ENCODE results near the gene DDA1. TPM values are rescaled to one million over a fixed set of nuclear protein-coding genes. Genes with fewer than 3 reads are reported as not detected.

DDA1 gene
- polyA plus RNA-seq, 2 of the 4 experiments (the other 2 are of a cell fraction): 35.5 to 53.5 TPM

DNA sequence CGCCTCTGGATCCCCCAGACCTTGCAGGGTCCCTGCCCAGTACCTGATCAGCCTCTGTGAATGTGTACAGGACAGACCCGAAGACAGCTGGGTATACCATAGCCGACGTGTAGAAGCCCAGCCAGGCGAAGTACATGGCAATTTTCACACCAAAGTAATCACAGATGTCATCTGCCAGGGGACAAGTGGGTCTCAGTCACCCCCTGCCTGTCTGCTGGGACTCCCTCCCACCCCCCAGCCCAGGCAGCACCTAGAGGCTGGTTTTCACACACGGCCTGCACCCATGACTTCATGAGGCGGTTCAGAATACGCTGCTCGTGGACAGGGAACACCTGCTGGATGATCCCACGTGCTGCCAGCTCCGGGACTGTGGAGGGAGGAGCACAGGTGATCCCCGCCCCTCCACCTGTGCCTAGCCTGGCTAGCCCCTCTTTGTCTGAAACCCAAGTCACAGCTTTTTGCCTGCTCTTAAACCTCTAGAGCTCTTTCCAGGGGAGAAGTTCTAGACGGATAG lies 21.7 kb downstream of the DDA1 start:
- ChIA-PET POLR2A (no interaction called here), CTCF (interaction anchor here (1.6 kb wide), 1 partner anchor 26 kb away, joined by 3 read pairs; the partner anchor contains the start of gene MRPL34)
- H3K4me3 ChIP-seq: no peak overlapping the region
- DNase-seq (ENCODE audit: low read depth in 1 of 2, low spot score in 1 of 2) (no peak), ATAC-seq (no peak), FAIRE-seq (no peak)
- H3K4me2 ChIP-seq: no peak overlapping the region
- WGBS (ENCODE audit: missing lambda C conversion rate): 83% methylated on average over 10 of the region's 13 CpGs
- H3K27ac ChIP-seq: no peak overlapping the region
- no peaks in the 10 kb centered on the region for H3K9me3 ChIP-seq
- TF ChIP-seq, protein P1, sequence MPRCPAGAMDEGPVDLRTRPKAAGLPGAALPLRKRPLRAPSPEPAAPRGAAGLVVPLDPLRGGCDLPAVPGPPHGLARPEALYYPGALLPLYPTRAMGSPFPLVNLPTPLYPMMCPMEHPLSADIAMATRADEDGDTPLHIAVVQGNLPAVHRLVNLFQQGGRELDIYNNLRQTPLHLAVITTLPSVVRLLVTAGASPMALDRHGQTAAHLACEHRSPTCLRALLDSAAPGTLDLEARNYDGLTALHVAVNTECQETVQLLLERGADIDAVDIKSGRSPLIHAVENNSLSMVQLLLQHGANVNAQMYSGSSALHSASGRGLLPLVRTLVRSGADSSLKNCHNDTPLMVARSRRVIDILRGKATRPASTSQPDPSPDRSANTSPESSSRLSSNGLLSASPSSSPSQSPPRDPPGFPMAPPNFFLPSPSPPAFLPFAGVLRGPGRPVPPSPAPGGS (IDR thresholded peaks at IDR 0.05): no peak
- TF ChIP-seq HEYL (CRISPR knock-in tag; IDR thresholded peaks at IDR 0.05): no peak
- TF ChIP-seq, protein P2, sequence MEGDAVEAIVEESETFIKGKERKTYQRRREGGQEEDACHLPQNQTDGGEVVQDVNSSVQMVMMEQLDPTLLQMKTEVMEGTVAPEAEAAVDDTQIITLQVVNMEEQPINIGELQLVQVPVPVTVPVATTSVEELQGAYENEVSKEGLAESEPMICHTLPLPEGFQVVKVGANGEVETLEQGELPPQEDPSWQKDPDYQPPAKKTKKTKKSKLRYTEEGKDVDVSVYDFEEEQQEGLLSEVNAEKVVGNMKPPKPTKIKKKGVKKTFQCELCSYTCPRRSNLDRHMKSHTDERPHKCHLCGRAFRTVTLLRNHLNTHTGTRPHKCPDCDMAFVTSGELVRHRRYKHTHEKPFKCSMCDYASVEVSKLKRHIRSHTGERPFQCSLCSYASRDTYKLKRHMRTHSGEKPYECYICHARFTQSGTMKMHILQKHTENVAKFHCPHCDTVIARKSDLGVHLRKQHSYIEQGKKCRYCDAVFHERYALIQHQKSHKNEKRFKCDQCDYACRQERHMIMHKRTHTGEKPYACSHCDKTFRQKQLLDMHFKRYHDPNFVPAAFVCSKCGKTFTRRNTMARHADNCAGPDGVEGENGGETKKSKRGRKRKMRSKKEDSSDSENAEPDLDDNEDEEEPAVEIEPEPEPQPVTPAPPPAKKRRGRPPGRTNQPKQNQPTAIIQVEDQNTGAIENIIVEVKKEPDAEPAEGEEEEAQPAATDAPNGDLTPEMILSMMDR (IDR thresholded peaks at IDR 0.05): no peak
- H3K4me1 ChIP-seq: peaks cover 13% of the 10 kb centered on the region

DNA sequence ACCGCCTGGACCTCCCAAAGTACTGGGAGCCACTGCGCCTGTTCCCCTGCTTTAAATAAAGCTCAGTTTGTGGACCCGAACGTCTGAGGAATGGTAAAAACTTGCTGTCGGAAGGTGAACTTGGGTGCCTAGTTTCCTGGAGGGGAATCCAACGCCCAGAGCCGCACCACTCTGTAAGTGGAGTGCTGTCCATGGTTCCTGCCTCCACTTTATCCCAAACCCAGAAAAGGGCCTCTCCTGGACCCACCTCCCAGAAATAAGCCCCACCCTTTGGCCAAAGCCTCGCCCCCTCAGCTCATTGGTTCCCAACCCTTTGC lies 23.0 kb downstream of the DDA1 start:
- ChIA-PET CTCF (interaction anchor here (0.7 to 2.5 kb wide), 8 partner anchors 10 to 133 kb away, joined by 3 to 9 read pairs (median 3); partner anchors contain the start of genes DDA1 and MRPL34), POLR2A (interaction anchor here (0.6 kb wide), 1 partner anchor 291 kb away, joined by 4 read pairs; no protein-coding TSS in a partner anchor)
- 94% methylated on average over 6 of the region's 8 CpGs for WGBS (ENCODE audit: missing lambda C conversion rate)

DNA sequence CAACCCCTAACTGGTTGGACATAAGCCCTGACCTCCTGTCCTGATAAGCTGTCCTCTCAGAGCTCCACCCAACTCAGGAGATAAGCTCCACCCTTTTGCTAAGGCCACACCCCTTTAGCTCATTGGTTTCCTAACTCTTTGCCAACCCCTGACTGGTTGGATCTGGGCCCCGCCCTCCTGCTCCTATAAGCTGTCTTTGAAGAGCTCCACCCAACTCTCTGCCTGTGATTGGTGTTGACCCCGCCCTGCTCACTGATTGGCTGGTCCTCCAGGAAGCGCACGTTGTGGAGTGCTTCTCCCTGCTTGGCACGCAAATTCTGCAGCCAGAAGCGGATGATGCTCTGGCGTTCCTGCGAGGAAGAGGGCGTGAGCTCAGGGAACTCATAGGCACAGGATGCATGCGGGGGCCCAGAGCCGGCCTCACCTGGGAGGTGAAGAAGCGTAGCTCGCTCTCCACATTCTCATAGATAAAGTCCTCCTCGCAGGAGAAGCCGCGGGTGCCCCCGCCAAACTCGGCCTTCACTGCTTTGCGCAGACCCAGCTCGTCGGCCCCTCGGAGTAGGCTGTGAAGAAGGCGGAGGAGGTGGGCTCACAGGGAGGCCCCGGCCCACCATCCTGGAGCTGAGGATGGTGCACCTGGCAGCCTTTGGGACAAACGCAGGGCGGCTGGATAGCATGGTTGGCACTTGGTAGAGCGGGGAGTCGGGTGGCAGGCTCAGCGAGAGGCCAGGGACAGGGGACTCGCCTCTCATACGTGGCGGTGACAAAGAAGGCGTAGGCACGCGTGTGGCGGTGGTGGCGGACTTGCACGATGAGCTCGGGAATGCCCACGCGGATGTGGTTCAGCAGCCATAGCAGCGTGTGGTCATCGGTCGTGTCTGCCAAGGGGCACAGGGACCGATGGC lies 23.6 kb downstream of the DDA1 start:
- peak in 1 of 2 experiments; percentile 6; a peak in 3 of 6 replicates for ATAC-seq
- DNase-seq (ENCODE audit: low read depth in 1 of 2, low spot score in 1 of 2): peak; percentile 41 to 90
- CTCF ChIA-PET: interaction anchor here (0.8 to 2.5 kb wide), 9 partner anchors 10 to 57 kb away, joined by 3 to 9 read pairs (median 3); partner anchors contain the start of genes DDA1 and MRPL34
- 93% methylated on average over 25 of the region's 45 CpGs for WGBS (ENCODE audit: missing lambda C conversion rate)
- H3K9me3 ChIP-seq: no peaks in the 10 kb centered on the region
- H3K27ac ChIP-seq: peak overlapping the region in 1 of 2 experiments; percentile 98; a peak in 3 of 6 replicates
- POLR2A ChIA-PET: interaction anchor here (0.6 to 1.0 kb wide), 4 partner anchors 20 to 292 kb away, joined by 3 to 4 read pairs (median 4); partner anchors contain the start of genes BABAM1 and MRPL34
- FAIRE-seq: no peak
- H3K4me2 ChIP-seq: peak overlapping the region; percentile 84
- TF ChIP-seq GATA3 (IDR thresholded peaks at IDR 0.05; ENCODE audit: borderline replicate concordance): no peak
- no peak for TF ChIP-seq FOXS1 (CRISPR knock-in tag; IDR thresholded peaks at IDR 0.05)
- TF ChIP-seq, protein P3, sequence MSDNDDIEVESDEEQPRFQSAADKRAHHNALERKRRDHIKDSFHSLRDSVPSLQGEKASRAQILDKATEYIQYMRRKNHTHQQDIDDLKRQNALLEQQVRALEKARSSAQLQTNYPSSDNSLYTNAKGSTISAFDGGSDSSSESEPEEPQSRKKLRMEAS (IDR thresholded peaks at IDR 0.05): no peak
- TF ChIP-seq POLR2A (IDR thresholded peaks at IDR 0.05; ENCODE audit: low read length): no peak
- no peak for TF ChIP-seq CBX2 (IDR thresholded peaks at IDR 0.05; ENCODE audit: borderline replicate concordance, low read depth)
- no peak for TF ChIP-seq CHD2 (IDR thresholded peaks at IDR 0.05; ENCODE audit: low read length, partially characterized antibody)
- TF ChIP-seq, protein P1 (IDR thresholded peaks at IDR 0.05): no peak
- TF ChIP-seq CBX8 (IDR thresholded peaks at IDR 0.05): no peak
- TF ChIP-seq SMC3 (IDR thresholded peaks at IDR 0.05): no peak
- no peak for TF ChIP-seq ZC3H11A (IDR thresholded peaks at IDR 0.05)
- TF ChIP-seq NPAS2 (CRISPR knock-in tag; IDR thresholded peaks at IDR 0.05; ENCODE audit: borderline replicate concordance): no peak
- no peak for TF ChIP-seq BHLHE40 (IDR thresholded peaks at IDR 0.05; ENCODE audit: low read depth, low read length)
- TF ChIP-seq, protein P4, sequence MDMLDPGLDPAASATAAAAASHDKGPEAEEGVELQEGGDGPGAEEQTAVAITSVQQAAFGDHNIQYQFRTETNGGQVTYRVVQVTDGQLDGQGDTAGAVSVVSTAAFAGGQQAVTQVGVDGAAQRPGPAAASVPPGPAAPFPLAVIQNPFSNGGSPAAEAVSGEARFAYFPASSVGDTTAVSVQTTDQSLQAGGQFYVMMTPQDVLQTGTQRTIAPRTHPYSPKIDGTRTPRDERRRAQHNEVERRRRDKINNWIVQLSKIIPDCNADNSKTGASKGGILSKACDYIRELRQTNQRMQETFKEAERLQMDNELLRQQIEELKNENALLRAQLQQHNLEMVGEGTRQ (IDR thresholded peaks at IDR 0.05): no peak
- TF ChIP-seq RAD21 (conservative IDR thresholded peaks at IDR 0.05 in 1 of 2, IDR thresholded peaks at IDR 0.05 in 1 of 2): no peak
- H3K4me3 ChIP-seq: no peak overlapping the region
- H3K4me1 ChIP-seq: peaks cover 14% of the 10 kb centered on the region

More for the DNA sequence above, 23.0 kb downstream of the DDA1 start:
- TF ChIP-seq, protein P5, sequence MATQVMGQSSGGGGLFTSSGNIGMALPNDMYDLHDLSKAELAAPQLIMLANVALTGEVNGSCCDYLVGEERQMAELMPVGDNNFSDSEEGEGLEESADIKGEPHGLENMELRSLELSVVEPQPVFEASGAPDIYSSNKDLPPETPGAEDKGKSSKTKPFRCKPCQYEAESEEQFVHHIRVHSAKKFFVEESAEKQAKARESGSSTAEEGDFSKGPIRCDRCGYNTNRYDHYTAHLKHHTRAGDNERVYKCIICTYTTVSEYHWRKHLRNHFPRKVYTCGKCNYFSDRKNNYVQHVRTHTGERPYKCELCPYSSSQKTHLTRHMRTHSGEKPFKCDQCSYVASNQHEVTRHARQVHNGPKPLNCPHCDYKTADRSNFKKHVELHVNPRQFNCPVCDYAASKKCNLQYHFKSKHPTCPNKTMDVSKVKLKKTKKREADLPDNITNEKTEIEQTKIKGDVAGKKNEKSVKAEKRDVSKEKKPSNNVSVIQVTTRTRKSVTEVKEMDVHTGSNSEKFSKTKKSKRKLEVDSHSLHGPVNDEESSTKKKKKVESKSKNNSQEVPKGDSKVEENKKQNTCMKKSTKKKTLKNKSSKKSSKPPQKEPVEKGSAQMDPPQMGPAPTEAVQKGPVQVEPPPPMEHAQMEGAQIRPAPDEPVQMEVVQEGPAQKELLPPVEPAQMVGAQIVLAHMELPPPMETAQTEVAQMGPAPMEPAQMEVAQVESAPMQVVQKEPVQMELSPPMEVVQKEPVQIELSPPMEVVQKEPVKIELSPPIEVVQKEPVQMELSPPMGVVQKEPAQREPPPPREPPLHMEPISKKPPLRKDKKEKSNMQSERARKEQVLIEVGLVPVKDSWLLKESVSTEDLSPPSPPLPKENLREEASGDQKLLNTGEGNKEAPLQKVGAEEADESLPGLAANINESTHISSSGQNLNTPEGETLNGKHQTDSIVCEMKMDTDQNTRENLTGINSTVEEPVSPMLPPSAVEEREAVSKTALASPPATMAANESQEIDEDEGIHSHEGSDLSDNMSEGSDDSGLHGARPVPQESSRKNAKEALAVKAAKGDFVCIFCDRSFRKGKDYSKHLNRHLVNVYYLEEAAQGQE (IDR thresholded peaks at IDR 0.05): peak; percentile 27; the same call in 1 of the 2 replicates
- TF ChIP-seq, protein P6, sequence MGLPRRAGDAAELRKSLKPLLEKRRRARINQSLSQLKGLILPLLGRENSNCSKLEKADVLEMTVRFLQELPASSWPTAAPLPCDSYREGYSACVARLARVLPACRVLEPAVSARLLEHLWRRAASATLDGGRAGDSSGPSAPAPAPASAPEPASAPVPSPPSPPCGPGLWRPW (IDR thresholded peaks at IDR 0.05): no peak
- FAIRE-seq (no peak), DNase-seq (ENCODE audit: low read depth in 1 of 2, low spot score in 1 of 2) (no peak), ATAC-seq (no peak)
- H3K4me2 ChIP-seq: no peak overlapping the region
- H3K4me1 ChIP-seq: peaks cover 14% of the 10 kb centered on the region
- no peaks in the 10 kb centered on the region for H3K9me3 ChIP-seq
- no peak overlapping the region for H3K4me3 ChIP-seq
- no peak overlapping the region for H3K27ac ChIP-seq

All from A549 (cell line).